ENCODE measurements around the gene MYT1. TPM values are rescaled to one million over a fixed set of nuclear protein-coding genes. Genes with fewer than 3 reads are reported as not detected.

The MYT1 gene
- total RNA-seq, 1 donor from 2014 or later, result not detected

- peak; percentile 79 for DNase-seq (ENCODE audit: low spot score)
Measured at GRCh38 chr20:64242797-64243475, 78.7 kb downstream of the MYT1 start.

- peak; percentile 57 for DNase-seq (ENCODE audit: low spot score)
Measured at GRCh38 chr20:64244281-64244805, 80.1 kb downstream of the MYT1 start.

- peak; percentile 77 for DNase-seq (ENCODE audit: low spot score)
Measured at GRCh38 chr20:64244870-64245603, 80.8 kb downstream of the MYT1 start.

DNA sequence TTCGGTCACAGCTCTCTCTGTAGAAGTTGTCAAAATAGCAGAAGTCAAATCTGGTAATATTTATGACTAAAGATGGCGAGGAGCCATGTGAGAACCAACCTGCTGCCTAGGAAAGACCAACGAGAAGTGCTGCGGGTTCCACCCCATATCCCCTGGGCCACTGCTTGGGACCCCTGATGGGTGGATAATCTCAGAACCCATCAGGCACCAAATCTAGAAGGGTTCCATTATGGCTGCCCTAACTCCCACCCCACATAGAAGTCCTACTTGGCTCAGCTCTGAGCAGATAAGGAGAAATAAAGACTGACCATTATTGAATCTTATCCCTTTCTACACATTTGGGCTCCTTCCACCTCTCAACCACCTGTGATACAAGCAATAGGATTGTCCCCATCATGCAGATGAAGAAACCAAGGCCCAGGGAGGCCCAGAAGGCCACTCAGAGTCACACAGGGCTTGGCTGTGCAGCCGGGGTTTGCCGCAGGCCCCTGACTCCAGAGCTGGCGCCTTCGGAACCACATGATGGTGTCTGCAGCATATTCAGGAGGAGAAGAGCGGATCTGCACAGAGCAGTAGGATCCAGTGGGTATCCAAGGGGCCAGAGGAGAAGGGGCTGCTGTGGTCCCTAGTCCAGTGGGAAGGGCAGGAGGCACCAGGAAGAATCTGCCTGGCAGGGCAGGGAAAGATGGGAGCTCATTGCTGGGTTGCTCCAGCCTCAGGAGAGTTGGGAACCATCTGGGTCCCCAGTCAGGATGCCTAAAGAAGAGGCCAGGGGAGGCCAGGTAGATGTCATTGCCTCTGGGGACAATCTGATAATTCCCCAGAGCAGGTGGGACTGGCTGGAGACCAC, 81.7 kb downstream of the MYT1 start:
- DNase-seq (ENCODE audit: low spot score), result peak; percentile 55

DNA sequence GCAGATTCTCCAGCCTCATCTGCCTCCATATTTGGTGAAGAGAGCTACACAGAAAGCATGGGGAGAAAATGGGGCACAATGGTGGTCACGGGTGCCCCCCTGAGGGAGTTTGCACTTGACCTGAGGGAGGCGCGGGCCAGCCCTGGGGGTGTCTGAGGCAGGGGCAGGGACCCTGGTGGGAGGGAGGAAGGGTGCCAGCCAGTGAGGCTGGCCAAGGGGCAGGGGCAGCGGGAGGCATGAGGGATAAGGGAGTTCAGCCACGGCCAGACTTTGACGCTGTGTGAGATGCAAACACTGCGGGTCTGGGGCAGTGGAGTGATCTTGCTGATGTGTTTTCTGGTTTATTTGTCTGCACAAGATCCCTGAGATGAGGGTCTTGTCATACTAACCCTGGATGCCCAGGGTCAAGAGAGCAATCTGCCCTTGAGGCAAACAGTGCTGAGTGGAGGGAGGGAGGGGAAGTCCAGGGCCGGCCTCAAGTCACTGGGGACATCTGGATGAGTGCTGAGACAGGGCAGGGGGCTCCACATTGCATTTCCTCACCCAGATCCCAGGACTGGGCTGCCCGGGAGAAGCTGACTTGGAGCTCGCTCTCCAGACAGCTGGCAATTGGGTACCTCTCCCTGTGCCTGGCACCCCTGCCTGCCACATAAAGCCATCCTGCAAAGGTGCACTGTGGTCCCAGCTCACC, 82.5 kb downstream of the MYT1 start:
- DNase-seq (ENCODE audit: low spot score), result peak; percentile 84

GRCh38 chr20:64247307-64247618, 83.0 kb downstream of the MYT1 start:
- DNase-seq (ENCODE audit: low spot score), result no peak

DNA sequence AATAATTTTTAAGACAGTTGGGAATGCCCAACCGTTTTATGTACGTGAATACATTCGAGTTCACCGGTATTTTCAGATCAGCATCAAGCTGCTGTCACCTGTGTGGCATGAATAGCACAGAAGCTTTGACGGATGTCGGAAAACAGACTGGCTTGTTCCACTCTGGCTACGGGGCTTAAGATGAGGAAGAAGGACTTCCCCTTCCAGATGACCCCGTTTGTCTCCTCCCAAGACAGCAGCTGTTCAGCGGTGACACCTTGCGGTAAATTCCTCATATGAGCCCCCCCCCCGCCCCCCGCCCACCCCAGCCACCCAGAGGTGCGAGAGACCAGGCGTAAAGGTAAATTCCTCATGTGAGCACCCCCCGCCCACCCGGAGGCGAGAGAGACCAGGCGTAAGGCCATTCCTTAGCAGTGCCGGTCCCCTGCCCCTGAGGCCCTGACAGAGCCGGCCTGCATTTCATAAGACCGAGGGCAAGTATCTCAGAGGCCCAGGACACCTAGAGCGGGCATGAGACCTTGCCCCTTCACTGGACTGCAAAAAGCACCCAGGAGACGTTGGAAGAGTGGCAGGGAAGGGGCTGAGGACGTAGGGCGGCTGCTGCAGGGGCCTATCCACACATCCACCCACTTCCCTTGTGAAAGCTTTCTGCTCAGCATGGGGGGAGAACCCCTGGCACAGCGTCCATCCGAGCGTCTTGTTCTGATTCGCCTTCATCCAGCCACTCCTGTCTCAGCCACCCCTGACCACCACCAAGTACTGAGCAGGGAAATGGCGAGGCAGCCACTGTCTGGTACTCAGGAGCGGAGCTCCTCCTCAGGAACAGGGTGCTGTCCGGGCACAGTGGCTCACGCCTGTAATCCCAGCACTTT, 84.0 kb downstream of the MYT1 start:
- no peak for DNase-seq (ENCODE audit: low spot score)

DNA sequence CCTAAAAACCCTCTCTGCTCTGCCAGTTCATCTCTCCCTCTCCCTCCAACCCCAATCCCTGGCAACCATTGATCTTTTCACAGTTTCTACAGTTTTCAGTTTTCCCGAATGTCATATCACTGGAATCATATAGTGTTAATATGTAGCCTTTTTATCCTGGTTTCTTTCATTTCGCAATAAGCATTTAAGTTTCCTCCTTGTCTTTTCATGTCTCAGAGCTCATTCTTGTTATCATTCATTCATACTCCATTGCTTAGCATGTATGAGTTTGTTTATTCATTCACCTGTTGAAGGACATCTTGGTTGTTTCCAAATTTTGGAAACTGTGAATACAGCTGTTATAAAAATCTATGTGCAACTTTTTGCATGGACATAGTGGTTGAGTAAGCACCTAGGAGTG, 85.8 kb downstream of the MYT1 start:
- DNase-seq (ENCODE audit: low spot score), result no peak

DNA sequence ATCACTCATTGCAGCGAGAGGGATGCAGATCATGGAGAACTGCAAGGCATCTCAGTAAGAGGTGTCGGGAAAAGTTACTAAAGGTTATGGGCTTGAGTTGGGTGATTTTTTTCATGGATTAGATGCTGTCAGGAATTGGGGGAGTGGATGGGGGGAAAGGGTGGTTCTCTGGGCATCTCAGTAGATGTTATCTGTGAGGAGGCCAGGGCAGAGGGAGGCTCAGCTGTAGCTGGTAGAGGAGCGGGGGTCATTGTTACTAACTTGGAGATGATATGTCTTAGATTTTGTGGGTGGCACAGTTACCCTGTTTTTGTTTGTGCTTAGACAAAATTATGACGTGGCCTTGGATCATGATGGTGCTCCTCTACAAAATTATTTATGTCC, 88.7 kb downstream of the MYT1 start:
- DNase-seq (ENCODE audit: low spot score), result no peak

- DNase-seq (ENCODE audit: low spot score), result no peak
Measured at GRCh38 chr20:64253443-64253842, 89.2 kb downstream of the MYT1 start.

- no peak for DNase-seq (ENCODE audit: low spot score)
Measured at GRCh38 chr20:64254156-64254555, 89.9 kb downstream of the MYT1 start.

DNA sequence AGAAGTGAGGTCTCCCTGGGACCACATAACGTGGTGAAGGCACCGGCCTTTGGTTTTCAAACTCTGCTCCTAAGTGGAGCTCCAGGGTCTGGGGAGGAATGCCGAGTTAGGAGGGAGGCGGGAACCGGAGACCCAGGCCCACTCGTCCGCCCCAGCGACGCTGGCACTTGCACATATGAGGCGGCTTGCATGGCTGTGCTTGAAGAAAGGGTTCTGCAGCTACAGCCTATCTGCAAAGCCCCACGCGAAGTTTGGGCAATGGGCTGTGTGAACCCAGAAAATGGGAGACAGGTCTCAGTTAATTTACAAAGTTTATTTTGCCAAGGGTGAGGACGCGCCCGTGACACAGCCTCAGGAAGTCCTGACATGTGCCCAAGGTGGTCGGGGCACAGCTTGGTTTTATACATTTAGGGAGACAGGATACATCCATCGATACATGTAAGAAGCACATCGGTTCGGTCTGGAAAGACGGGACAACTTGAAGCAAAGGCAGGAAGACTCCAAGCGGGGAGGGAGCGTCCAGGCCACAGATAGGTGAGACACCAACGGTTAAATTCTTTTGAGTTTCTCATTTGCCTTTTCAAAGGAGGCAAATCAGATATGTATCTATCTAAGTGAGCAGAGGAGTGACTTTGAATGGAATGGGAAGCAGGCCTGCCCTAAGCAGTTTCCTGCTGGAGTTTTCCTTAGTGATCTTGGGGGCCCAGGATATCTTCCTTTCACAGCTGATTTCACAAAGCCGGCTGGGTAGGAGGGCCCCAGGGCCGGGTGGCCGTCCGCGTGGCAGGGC, 90.5 kb downstream of the MYT1 start:
- peak; percentile 86 for DNase-seq (ENCODE audit: low spot score)

GRCh38 chr20:64255361-64256281, 91.4 kb downstream of the MYT1 start, which contains the start of gene PCMTD2:
Gene PCMTD2, plus strand, starts transcription at chr20:64255748. Its CDS starts 4,218 bp downstream, at chr20:64259966.
- DNase-seq (ENCODE audit: low spot score), result peak; percentile 95

DNA sequence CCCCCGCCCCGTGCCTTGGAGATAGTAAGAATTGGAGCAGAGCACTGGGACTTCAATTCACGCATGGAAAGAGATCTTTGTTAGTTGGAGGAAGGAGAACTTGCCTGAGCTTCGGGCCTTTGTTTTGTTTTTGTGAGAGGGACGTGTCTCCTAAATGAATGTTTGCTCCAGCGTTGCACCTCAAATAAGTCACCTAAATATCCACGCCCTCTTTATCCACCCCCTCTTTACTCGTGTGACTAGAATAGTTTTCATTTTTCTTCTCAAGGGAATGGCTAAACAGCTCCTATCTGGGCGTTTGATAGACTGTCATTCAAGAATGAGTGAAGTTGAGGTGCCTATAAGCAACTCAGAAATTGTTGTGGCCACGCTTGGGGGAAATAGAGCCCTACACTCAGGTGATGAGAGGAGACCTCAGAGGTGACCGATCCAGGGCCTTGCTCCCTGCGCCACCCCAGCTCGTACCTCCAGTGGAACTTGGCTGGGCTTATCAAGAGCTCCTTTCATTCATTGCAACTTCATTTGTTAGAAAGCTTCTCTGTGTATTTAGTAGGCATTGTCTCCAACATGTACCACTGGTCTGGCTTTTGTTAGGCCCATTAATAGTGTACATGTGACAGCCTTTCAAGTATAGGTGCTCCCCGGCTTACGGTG, 92.2 kb downstream of the MYT1 start:
- no peak for DNase-seq (ENCODE audit: low spot score)

DNA sequence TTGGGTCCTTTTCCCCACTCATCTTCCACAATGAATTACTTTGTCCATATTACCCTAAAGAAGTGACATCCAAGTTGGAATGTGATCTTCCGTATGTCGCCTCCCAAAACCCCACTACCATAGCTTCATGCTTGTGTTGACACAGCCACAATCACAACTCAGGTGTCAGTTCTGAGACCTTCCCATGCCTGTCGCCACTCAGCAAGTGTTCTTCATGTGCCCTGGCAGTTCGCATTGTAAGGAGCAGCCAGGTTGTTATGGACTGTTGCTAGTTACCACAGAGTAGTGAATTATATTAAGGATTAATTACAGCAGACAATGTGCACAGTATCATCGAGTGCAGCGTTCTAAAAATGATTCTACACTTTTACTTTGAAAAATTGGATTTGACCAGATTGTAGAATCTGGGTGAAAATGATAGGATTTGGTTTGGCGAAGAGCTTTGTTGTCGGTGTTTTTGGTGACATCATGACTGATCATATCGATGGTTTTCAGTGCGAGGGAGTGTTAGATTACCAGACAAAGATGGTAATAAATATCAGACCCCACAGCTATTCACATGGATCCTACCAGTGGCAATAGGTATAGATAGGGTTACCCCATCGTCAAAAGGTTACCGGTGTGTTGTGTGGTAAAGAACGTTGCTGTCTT, 93.0 kb downstream of the MYT1 start:
- DNase-seq (ENCODE audit: low spot score), result no peak

DNA sequence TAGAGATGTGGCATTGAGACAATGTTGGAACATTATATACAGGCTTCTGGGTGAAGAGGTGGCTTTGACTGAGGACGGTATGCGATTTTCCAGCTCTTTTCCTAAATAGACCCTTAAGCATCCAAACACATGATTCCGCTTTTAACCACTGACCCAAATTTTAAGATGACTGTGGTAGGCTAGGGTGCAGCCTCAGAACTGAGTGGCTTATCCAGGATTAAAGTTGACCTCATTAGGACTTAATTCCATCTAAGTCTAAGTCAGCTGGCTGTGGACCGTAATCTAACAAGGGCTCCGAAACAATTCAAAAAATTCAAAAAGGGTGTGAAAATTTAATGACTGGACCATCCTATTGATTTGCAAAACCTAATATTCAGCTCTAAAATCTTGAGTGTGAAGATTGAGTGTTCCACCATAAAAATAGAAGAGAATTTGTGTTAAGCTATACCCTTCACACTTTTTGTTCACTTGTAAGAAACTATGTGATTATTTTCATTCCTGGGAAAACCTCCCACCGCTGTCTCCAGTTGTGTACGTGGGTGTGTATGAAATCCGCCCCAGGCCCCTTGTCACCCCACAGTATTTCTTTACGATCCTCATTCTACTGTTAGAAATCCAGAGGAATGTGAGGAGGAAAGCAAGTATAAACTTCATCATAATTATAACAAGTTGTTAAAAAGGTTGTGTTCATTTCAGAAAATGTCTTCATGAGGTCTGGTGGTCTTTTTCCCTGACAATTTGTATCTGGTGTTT, 94.0 kb downstream of the MYT1 start:
- DNase-seq (ENCODE audit: low spot score), result no peak

Data from mesenteric fat pad (tissue), 1 donor.